Endothelial cell of umbilical vein (primary cell): ENCODE results near the gene STRA6. TPM values are rescaled to one million over a fixed set of nuclear protein-coding genes. Genes with fewer than 3 reads are reported as not detected.

ENCODE experiments used
- BruUV-seq: library from RNA; stranded (reverse); fragments of 400-500 nt; replicated peaks from 2 replicates; lab custom pipeline; 2021; lab: Mats Ljungman, UMichigan
- CTCF ChIA-PET: fragments of 300-600, 350-600 bp; sonication (Branson Sonifier 250); formaldehyde crosslinking; loops from one replicate; lab custom pipeline; 2021; ENCODE audit warnings: antibody characterized with exemption, inconsistent platforms; lab: Charles Lee
- POLR2A ChIA-PET: fragments of 300-600, 350-600 bp; sonication (Branson Sonifier 250); formaldehyde crosslinking; loops from one replicate; lab custom pipeline; 2021; ENCODE audit warnings: antibody characterized with exemption, inconsistent platforms; lab: Charles Lee
- DNase-seq: peaks from one replicate; pipeline ENCODE4 v3.0.0-alpha.2; 2011; ENCODE audit warnings: low read depth, low spot score
- FAIRE-seq: peaks from 2 replicates; lab custom pipeline; 2011; peaks lifted over from hg19 to GRCh38; lab: Jason Lieb, UNC
- H2AFZ ChIP-seq: 2 replicates; pipeline ENCODE4 v1.6.0; 2012; ENCODE audit warnings: low read depth, low read length, control low read depth, inconsistent platforms
- H3K27ac ChIP-seq: 2 replicates; pipeline ENCODE4 v1.5.1; 2011; ENCODE audit warnings: low read depth, mild to moderate bottlenecking, control low read depth, low read length, moderate library complexity; ENCODE audit not compliant: insufficient read depth
- H3K27me3 ChIP-seq, 2 experiments: 2 replicates each; pipeline versions ENCODE4 v1.6.0 to v1.6.1; 2011; ENCODE audit warnings: low read length in 2 of 2, mixed read lengths in 1 of 2; ENCODE audit not compliant: control insufficient read depth in 2 of 2, insufficient read depth in 2 of 2
- H3K36me3 ChIP-seq, 2 experiments: 2 replicates in 1 of 2; 3 replicates in 1 of 2; pipeline ENCODE4 v1.5.1; 2011; ENCODE audit warnings: low read length in 2 of 2, mild to moderate bottlenecking in 1 of 2, moderate library complexity in 1 of 2; ENCODE audit not compliant: control insufficient read depth in 2 of 2, insufficient read depth in 2 of 2; ENCODE audit errors: extremely low read depth in 1 of 2
- H3K4me1 ChIP-seq: 3 replicates; pipeline ENCODE4 v1.5.1; 2011; ENCODE audit warnings: mild to moderate bottlenecking, low read length; ENCODE audit not compliant: control insufficient read depth, insufficient read depth; ENCODE audit errors: extremely low read depth
- H3K4me2 ChIP-seq: 2 replicates; pipeline ENCODE4 v1.6.1; 2011; ENCODE audit warnings: low read length, control low read depth, mixed read lengths; ENCODE audit not compliant: insufficient read depth
- H3K4me3 ChIP-seq, 3 experiments: fragments of 200-600 bp in 1 of 3; sonication (generic), shearing (Covaris generic) in 1 of 3; replicated peaks in 1 of 3; 2 replicates each; pipeline ENCODE4 v1.5.1; 2011 to 2016; ENCODE audit warnings: control low read depth in 3 of 3, low read length in 3 of 3, mild to moderate bottlenecking in 2 of 3, inconsistent platforms in 1 of 3, low read depth in 1 of 3, moderate library complexity in 1 of 3; ENCODE audit not compliant: insufficient read depth in 1 of 3
- H3K79me2 ChIP-seq: 2 replicates; pipeline ENCODE4 v1.6.0; 2012; ENCODE audit warnings: low read length, inconsistent platforms; ENCODE audit not compliant: control insufficient read depth, insufficient read depth
- H3K9ac ChIP-seq: replicated peaks from 2 replicates; pipeline ENCODE3; 2011; ENCODE audit warnings: low read length, control low read depth; ENCODE audit not compliant: insufficient read depth; ENCODE audit errors: extremely low read depth
- H3K9me1 ChIP-seq: replicated peaks from 3 replicates; pipeline ENCODE4 v1.6.0; 2011; ENCODE audit warnings: mild to moderate bottlenecking, low read length; ENCODE audit not compliant: control insufficient read depth, insufficient read depth; ENCODE audit errors: extremely low read depth
- H3K9me3 ChIP-seq: replicated peaks from 2 replicates; pipeline ENCODE4 v1.5.1; 2012; ENCODE audit warnings: low read length, inconsistent platforms; ENCODE audit not compliant: control insufficient read depth, insufficient read depth
- H4K20me1 ChIP-seq: replicated peaks from 2 replicates; pipeline ENCODE3; 2011; ENCODE audit warnings: mild to moderate bottlenecking, low read length; ENCODE audit not compliant: control insufficient read depth, insufficient read depth; ENCODE audit errors: extremely low read depth
- EZH2 ChIP-seq: IDR thresholded peaks from 2 replicates; pipeline ENCODE4 v1.6.1; 2012; ENCODE audit warnings: borderline replicate concordance, low read depth, mild to moderate bottlenecking, moderate library complexity, low read length, inconsistent platforms; ENCODE audit not compliant: severe bottlenecking
- FOS ChIP-seq: IDR thresholded peaks from 2 replicates; pipeline ENCODE4 v1.6.1; 2011; ENCODE audit warnings: mild to moderate bottlenecking, low read length, moderate library complexity, borderline replicate concordance; ENCODE audit not compliant: insufficient read depth
- GATA2 ChIP-seq: IDR thresholded peaks from 2 replicates; pipeline ENCODE4 v1.7.0; 2011; ENCODE audit warnings: low read depth, mild to moderate bottlenecking, moderate library complexity, mixed read lengths, low read length; ENCODE audit not compliant: insufficient read length, insufficient read depth
- JUN ChIP-seq: IDR thresholded peaks from 2 replicates; pipeline ENCODE4 v1.6.1; 2011; ENCODE audit warnings: borderline replicate concordance, low read depth; ENCODE audit not compliant: insufficient read length, insufficient read depth
- MAX ChIP-seq: IDR thresholded peaks from 2 replicates; pipeline ENCODE4 v1.6.1; 2011; ENCODE audit not compliant: insufficient read depth, insufficient read length
- MYC ChIP-seq: IDR thresholded peaks from one replicate; pipeline ENCODE4 v1.6.1; 2011; ENCODE audit warnings: mild to moderate bottlenecking, low read depth, low read length
- POLR2A ChIP-seq: IDR thresholded peaks from 2 replicates; pipeline ENCODE4 v1.6.1; 2012; ENCODE audit warnings: low read depth, mild to moderate bottlenecking, control low read depth, low read length
- POLR2AphosphoS5 ChIP-seq: IDR thresholded peaks from 2 replicates; pipeline ENCODE4 v1.6.1; 2012; ENCODE audit warnings: low read depth, mild to moderate bottlenecking, control low read depth, low read length, moderate library complexity; ENCODE audit not compliant: insufficient read depth
- dilution Hi-C: fragments of 300-500 bp; cut with MboI; formaldehyde crosslinking; loops from one replicate; pipeline ENCODE4 v1.15.0; 2019; ENCODE audit warnings: low sequenced_read_pairs; ENCODE audit not compliant: extremely low pct_ligation_motif_present
- intact Hi-C: fragments of 100-400 bp; cut with micrococcal nuclease; formaldehyde crosslinking; loops from one replicate; pipeline ENCODE4 v1.10.0; 2022
- polyA plus RNA-seq, 4 experiments: library from polyadenylated mRNA; depleted of rRNA in 3 of 4; stranded (reverse) in 3 of 4; unstranded in 1 of 4; fragments of >200 nt; gene quantifications; 2 replicates each; pipeline versions ENCODE4 v1.2.1 to v1.2.3, GENCODE V29; 2011 to 2012; ENCODE audit warnings: missing spikeins in 1 of 4
- total RNA-seq: library from RNA; stranded (reverse); gene quantifications from 2 replicates; pipeline ENCODE4 v1.2.3, GENCODE V29; 2021

The STRA6 gene
- total and polyA plus RNA-seq, 2 donors (not counting 3 experiments of a cell fraction or from before 2014, with no cell fraction given) = not detected

DNA sequence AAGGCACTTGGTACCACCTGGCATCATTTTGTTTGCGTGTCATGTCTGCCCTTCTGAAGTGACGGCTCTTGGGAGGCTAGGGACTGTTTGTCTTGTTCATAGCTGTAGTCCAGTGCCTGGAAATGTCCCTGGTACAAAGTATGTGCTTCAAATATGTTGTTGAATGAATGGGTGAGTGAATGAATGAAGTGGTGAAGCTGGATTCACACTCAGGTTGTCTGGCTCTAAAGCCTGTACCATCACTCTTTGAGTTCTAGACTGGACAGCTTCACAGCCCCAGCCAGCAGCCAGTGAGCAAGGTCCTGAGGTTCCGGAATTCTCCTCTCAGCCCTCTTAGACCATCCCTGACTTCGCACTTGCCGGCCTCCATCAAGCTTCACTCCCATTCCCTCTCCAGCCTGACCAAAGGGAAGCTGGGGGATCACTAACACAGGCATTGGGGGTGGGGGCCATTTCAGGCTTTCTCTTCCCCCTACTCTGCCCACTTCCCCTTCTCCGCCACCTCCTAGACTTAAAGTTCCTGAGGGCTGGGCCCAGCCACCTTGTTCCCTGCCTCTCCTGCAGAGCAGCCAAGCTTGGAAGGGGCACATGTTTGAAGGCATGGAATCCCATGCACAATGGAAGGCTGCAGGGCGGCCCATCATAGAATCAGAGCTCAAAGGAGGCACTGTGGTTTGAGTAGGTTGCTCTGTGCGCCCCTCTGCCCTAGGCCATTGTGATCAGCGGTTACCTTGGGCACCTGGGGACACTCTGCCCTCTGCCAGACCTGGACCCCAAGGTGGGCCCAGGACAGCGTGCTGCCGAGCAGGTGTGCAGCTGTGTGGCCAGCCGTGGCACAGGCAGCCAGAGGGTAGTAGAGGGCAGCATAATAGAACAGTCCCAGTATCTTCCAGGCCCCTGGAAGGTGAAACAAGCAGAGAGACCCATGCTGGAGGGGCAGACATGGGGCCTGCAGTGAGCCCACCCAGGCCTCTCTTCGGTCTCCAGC is 7.7 kb downstream of the STRA6 start:
- BruUV-seq = no TSS peak
- H3K4me2 ChIP-seq = no peak overlapping the region

DNA sequence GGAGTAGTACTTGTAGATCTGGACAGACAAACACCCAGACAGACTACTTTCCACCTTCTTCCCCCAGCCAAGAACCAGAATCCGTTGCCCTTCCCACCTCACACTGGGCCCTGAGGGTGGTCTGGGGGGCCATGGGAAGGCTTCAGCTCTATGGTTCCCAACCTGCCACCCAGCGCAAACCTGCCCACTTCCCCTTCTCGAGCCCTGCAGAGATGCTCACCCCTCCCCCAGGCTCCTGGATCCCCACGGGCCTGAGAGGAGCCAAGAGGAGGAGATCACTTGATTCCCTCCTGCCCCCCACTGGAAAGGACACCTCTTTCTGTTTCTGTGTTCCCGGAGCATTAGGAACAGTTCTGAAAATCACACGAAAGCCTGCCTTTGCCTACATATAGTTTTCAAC is 8.7 kb downstream of the STRA6 start:
- Histone ChIP-seq H3K9ac (no peak overlapping the region), H3K79me2 (no peaks in the 10 kb centered on the region), H2AFZ (no peak overlapping the region), H3K9me1 (no peaks in the 10 kb centered on the region), H4K20me1 (no peaks in the 10 kb centered on the region), H3K27ac (no peak overlapping the region), H3K9me3 (no peaks in the 10 kb centered on the region), H3K36me3 (no peaks in the 10 kb centered on the region), H3K4me3 (no peak overlapping the region), H3K27me3 (no peaks in the 10 kb centered on the region), H3K4me1 (no peaks in the 10 kb centered on the region), H3K4me2 (no peak overlapping the region)
- FAIRE-seq = no peak
- BruUV-seq = no TSS peak
- ChIA-PET CTCF (no interaction called here), POLR2A (no interaction called here)
- intact Hi-C loops = no loop called here
- no peak for DNase-seq
- TF ChIP-seq MYC = no peak
- no peak for TF ChIP-seq MAX
- no peak for TF ChIP-seq EZH2
- no peak for TF ChIP-seq POLR2AphosphoS5
- TF ChIP-seq FOS = no peak
- TF ChIP-seq POLR2A = no peak
- TF ChIP-seq GATA2 = no peak
- dilution Hi-C loops = no loop called here

More for the DNA sequence above, 7.7 kb downstream of the STRA6 start:
- Histone ChIP-seq H3K9me3 (no peaks in the 10 kb centered on the region), H3K79me2 (no peaks in the 10 kb centered on the region), H3K27ac (no peak overlapping the region), H3K9me1 (no peaks in the 10 kb centered on the region), H3K4me3 (no peak overlapping the region), H4K20me1 (no peaks in the 10 kb centered on the region), H3K9ac (no peak overlapping the region), H3K36me3 (no peaks in the 10 kb centered on the region), H3K27me3 (no peaks in the 10 kb centered on the region), H3K4me1 (no peaks in the 10 kb centered on the region), H2AFZ (no peak overlapping the region)
- ChIA-PET POLR2A (no interaction called here), CTCF (interaction anchor here (1.5 kb wide), 1 partner anchor 26 kb away, joined by 3 read pairs; no protein-coding TSS in a partner anchor)
- no peak for DNase-seq
- no peak for FAIRE-seq
- dilution Hi-C loops (no loop called here), intact Hi-C loops (no loop called here)
- no peak for TF ChIP-seq EZH2
- no peak for TF ChIP-seq JUN
